Measurements from ENCODE around the gene CC2D1A. TPM values are rescaled to one million over a fixed set of nuclear protein-coding genes. Genes with fewer than 3 reads are reported as not detected.

The CC2D1A gene
- total and polyA plus RNA-seq, 2 experiments from 2014 or later, result 23.1 to 39.7 TPM

DNA sequence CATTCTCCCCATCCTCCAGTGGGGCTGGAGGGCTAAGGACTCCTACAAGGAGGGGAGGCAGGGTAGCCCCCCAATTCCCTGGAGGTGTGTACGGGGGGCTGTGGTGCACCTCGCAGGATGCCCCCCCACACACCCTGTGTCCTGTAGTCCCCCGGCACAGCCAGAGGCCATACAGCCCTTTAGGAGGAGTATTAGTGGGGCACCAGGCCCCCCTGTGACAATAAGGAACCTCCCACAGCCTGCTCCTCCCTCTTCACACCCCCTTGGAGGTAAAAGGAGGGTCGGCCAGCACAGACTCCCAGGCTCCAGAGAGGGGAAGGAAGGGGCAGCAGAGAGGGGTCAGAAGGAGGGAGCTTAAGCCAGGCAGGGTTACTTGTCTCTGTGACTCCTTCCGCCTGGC lies 29.2 kb upstream of the CC2D1A start, which contains the start of gene NANOS3 (continued):
- TF ChIP-seq ZNF462 (CRISPR knock-in tag; IDR thresholded peaks at IDR 0.05) (no peak), REST (IDR thresholded peaks at IDR 0.05; ENCODE audit: unreplicated experiment) (no peak), ZNF331 (CRISPR knock-in tag; IDR thresholded peaks at IDR 0.05; ENCODE audit: low read depth) (no peak)
- TF ChIP-seq, protein P1, sequence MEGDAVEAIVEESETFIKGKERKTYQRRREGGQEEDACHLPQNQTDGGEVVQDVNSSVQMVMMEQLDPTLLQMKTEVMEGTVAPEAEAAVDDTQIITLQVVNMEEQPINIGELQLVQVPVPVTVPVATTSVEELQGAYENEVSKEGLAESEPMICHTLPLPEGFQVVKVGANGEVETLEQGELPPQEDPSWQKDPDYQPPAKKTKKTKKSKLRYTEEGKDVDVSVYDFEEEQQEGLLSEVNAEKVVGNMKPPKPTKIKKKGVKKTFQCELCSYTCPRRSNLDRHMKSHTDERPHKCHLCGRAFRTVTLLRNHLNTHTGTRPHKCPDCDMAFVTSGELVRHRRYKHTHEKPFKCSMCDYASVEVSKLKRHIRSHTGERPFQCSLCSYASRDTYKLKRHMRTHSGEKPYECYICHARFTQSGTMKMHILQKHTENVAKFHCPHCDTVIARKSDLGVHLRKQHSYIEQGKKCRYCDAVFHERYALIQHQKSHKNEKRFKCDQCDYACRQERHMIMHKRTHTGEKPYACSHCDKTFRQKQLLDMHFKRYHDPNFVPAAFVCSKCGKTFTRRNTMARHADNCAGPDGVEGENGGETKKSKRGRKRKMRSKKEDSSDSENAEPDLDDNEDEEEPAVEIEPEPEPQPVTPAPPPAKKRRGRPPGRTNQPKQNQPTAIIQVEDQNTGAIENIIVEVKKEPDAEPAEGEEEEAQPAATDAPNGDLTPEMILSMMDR (conservative IDR thresholded peaks at IDR 0.05; ENCODE audit: low read depth in 2 of 2), result no peak
